Loucy (cell line): ENCODE data around the gene WNT2B.

ENCODE experiments used
- EZH2phosphoT487 ChIP-seq: fragments of 200-600 bp; IDR thresholded peaks from 2 replicates; pipeline ENCODE4 v1.6.1; 2018; ENCODE audit warnings: antibody characterized with exemption, mild to moderate bottlenecking, moderate library complexity, borderline replicate concordance
- TF ChIP-seq, protein P1 (sequence below): fragments of 200-600 bp; sonication (generic); conservative IDR thresholded peaks from 2 replicates; pipeline ENCODE4 v1.5.1; 2014; ENCODE audit warnings: mild to moderate bottlenecking, antibody characterized with exemption, low read length

DNA sequence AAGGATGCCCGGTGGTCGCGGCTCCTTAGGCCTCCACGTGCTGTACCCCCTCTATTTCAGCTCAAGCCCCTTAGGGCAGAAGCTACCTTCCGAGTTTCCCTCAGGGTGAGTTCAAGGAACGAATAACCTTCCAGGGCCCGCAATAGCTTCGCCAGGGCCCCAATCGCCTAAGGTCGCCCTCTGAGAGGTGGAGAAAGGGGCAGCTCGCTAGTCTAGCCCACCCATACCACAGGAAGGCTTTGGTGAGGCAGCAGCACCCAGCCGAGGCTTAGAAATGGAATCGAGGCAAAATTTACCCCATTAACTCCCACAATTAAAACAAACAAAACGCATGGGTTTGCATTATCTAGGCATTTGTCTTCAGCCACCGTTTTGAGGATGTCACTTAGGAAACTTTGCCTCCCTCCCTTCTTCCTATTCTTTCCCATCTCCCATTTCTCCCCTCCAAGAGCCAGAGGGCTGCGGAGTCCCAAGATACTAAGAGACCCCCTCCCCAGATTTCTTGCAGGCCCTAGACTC is 954 bp downstream of the WNT2B start:
- TF ChIP-seq, protein P1, sequence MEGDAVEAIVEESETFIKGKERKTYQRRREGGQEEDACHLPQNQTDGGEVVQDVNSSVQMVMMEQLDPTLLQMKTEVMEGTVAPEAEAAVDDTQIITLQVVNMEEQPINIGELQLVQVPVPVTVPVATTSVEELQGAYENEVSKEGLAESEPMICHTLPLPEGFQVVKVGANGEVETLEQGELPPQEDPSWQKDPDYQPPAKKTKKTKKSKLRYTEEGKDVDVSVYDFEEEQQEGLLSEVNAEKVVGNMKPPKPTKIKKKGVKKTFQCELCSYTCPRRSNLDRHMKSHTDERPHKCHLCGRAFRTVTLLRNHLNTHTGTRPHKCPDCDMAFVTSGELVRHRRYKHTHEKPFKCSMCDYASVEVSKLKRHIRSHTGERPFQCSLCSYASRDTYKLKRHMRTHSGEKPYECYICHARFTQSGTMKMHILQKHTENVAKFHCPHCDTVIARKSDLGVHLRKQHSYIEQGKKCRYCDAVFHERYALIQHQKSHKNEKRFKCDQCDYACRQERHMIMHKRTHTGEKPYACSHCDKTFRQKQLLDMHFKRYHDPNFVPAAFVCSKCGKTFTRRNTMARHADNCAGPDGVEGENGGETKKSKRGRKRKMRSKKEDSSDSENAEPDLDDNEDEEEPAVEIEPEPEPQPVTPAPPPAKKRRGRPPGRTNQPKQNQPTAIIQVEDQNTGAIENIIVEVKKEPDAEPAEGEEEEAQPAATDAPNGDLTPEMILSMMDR, result no peak
- TF ChIP-seq EZH2phosphoT487, result no peak
